CD14-positive monocyte (primary cell): Measurements from ENCODE around the gene DNAJC30. TPM values are rescaled to one million over a fixed set of nuclear protein-coding genes. Genes with fewer than 3 reads are reported as not detected.

Source experiments
- DNase-seq, 3 donors: peaks; one replicate each; pipeline ENCODE4 v3.0.0-alpha.2; 2011 to 2022
- H2AFZ ChIP-seq: 2 replicates; pipeline ENCODE4 v1.6.0; 2012; ENCODE audit warnings: mild to moderate bottlenecking, low read depth, low read length, inconsistent platforms; ENCODE audit not compliant: insufficient read depth, poor library complexity, severe bottlenecking
- H3K27ac ChIP-seq, 2 donors: 1 replicate in 1 of 2; 2 replicates in 1 of 2; pipeline ENCODE4 v1.5.1; 2012 to 2013; ENCODE audit warnings: low read length in 2 of 2, control low read depth in 1 of 2, inconsistent platforms in 1 of 2, low read depth in 1 of 2, mild to moderate bottlenecking in 1 of 2
- H3K27me3 ChIP-seq, 2 donors: one replicate each; pipeline versions ENCODE4 v1.6.0 to v1.6.1; 2011 to 2013; ENCODE audit warnings: low read length in 2 of 2; ENCODE audit not compliant: control insufficient read depth in 2 of 2, insufficient read depth in 2 of 2
- H3K36me3 ChIP-seq, 2 donors: replicated peaks in 1 of 2; 1 replicate in 1 of 2; 2 replicates in 1 of 2; pipeline versions ENCODE4 v1.5.1 to v1.6.1; 2012 to 2013; ENCODE audit warnings: low read length in 2 of 2, control low read depth in 1 of 2, inconsistent platforms in 1 of 2, mild to moderate bottlenecking in 1 of 2; ENCODE audit not compliant: insufficient read depth in 2 of 2, control insufficient read depth in 1 of 2
- H3K4me1 ChIP-seq, 2 donors: 1 replicate in 1 of 2; 2 replicates in 1 of 2; pipeline versions ENCODE4 v1.5.1 to v1.6.1; 2012 to 2013; ENCODE audit warnings: low read length in 2 of 2, control low read depth in 1 of 2, inconsistent platforms in 1 of 2, mild to moderate bottlenecking in 1 of 2, moderate library complexity in 1 of 2; ENCODE audit not compliant: insufficient read depth in 2 of 2, control insufficient read depth in 1 of 2
- H3K4me2 ChIP-seq: replicated peaks from 2 replicates; pipeline ENCODE3; 2012; ENCODE audit warnings: low read length, moderate library complexity, mild to moderate bottlenecking; ENCODE audit not compliant: poor library complexity, severe bottlenecking; ENCODE audit errors: extremely low read depth
- H3K4me3 ChIP-seq, 3 experiments: fragments of 200-600 bp in 1 of 3; sonication (generic) in 1 of 3; replicated peaks in 1 of 3; 1 replicate in 2 of 3; 2 replicates in 1 of 3; pipeline ENCODE4 v1.5.1; 2011 to 2013; ENCODE audit warnings: low read length in 3 of 3, mild to moderate bottlenecking in 3 of 3, control low read depth in 2 of 3, low read depth in 2 of 3, inconsistent platforms in 1 of 3, moderate library complexity in 1 of 3
- H3K79me2 ChIP-seq: 2 replicates; pipeline ENCODE4 v1.6.0; 2012; ENCODE audit warnings: mild to moderate bottlenecking, control low read depth, inconsistent platforms, low read length, moderate library complexity; ENCODE audit not compliant: insufficient read depth
- H3K9ac ChIP-seq: 2 replicates; pipeline ENCODE4 v1.6.0; 2017; ENCODE audit warnings: low read length, mild to moderate bottlenecking; ENCODE audit not compliant: insufficient read depth, poor library complexity, severe bottlenecking
- H3K9me3 ChIP-seq, 2 donors: replicated peaks in 1 of 2; 1 replicate in 1 of 2; 2 replicates in 1 of 2; pipeline versions ENCODE4 v1.5.1 to v1.6.1; 2012 to 2013; ENCODE audit warnings: low read length in 2 of 2, control low read depth in 1 of 2; ENCODE audit not compliant: control insufficient read depth in 1 of 2, insufficient read depth in 1 of 2
- H4K20me1 ChIP-seq: 2 replicates; pipeline ENCODE4 v1.6.0; 2012; ENCODE audit warnings: mild to moderate bottlenecking, low read length, control low read depth, moderate library complexity; ENCODE audit not compliant: insufficient read depth
- H3K27ac Mint-ChIP-seq, 7 donors: one replicate each; pipeline ENCODE4 v1.8.0; 2020; ENCODE audit warnings: mild to moderate bottlenecking in 7 of 7, mixed read lengths in 7 of 7, moderate library complexity in 6 of 7, inconsistent platforms in 2 of 7
- H3K27me3 Mint-ChIP-seq, 3 donors: one replicate each; pipeline ENCODE4 v1.8.0; 2021 to 2022; ENCODE audit warnings: low read depth in 3 of 3, mild to moderate bottlenecking in 3 of 3, mixed read lengths in 3 of 3, moderate library complexity in 3 of 3, inconsistent platforms in 1 of 3
- H3K36me3 Mint-ChIP-seq, 2 donors: one replicate each; pipeline ENCODE4 v1.8.0; 2020; ENCODE audit warnings: mixed read lengths in 2 of 2, inconsistent platforms in 1 of 2, mild to moderate bottlenecking in 1 of 2
- H3K4me1 Mint-ChIP-seq: one replicate; pipeline ENCODE4 v1.8.0; 2020; ENCODE audit warnings: mild to moderate bottlenecking, mixed read lengths
- H3K4me3 Mint-ChIP-seq, 2 donors: one replicate each; pipeline ENCODE4 v1.8.0; 2020; ENCODE audit warnings: mild to moderate bottlenecking in 2 of 2, mixed read lengths in 2 of 2, moderate library complexity in 1 of 2
- H3K9me3 Mint-ChIP-seq, 7 donors: one replicate each; pipeline ENCODE4 v1.8.0; 2020 to 2022; ENCODE audit warnings: mixed read lengths in 7 of 7, mild to moderate bottlenecking in 6 of 7, moderate library complexity in 6 of 7, inconsistent platforms in 2 of 7
- CTCF ChIP-seq: fragments of 200-600 bp; IDR thresholded peaks from one replicate; pipeline ENCODE4 v1.8.0; 2022; ENCODE audit warnings: antibody characterized with exemption, mild to moderate bottlenecking
- WGBS: methylation state at CpG from one replicate; pipeline ENCODE4 v1.1.5; 2013; ENCODE audit warnings: missing lambda C conversion rate; ENCODE audit not compliant: insufficient coverage; 5-methylcytosine and 5-hydroxymethylcytosine counted together
- intact Hi-C, 2 donors: fragments of 100-400 bp; cut with micrococcal nuclease; formaldehyde crosslinking; loops; one replicate each; pipeline versions ENCODE4 v1.15.0 to v1.15.1; 2023
- polyA plus RNA-seq, 3 donors: library from polyadenylated mRNA; depleted of rRNA in 1 of 3; unstranded in 2 of 3; stranded (reverse) in 1 of 3; fragments of 300-500 nt in 2 of 3; fragments of >200 nt in 1 of 3; fragmentation: Illumina TruSeq in 2 of 3; gene quantifications; 1 replicate in 2 of 3; 2 replicates in 1 of 3; pipeline ENCODE4 v1.2.3, GENCODE V29; 2012 to 2021

Gene DNAJC30
- polyA plus RNA-seq, 3 donors: 2.4 to 5.2 (median 3.2) TPM

DNA sequence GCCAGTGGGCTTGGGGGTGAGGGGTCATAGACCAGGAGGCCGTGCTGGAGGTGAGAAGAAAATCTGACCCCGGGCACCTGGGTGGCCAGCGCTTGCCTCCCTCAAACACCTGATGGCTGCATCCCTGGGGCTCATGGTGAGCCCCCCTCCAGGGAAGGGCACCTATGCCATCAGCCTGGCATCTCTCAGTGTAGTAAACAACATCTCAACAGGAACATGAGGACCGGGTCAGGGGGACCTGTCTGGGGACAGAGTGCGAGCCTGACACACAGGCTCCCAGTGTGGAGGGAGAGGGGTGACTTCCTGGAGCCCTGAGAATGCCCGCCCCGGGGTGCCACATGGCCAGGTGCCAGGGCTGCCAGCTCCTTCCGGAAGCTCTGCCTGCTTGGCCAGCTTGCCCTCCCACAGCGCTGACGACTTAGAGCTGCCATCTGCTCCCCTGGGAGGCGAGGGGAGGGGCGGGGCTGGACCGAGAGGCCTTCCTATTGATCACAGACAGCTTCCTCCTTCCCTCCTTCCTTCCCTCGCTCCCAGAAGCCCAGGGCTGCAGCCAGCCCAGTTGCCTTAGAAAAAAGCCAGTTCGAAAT, 23.9 kb upstream of the DNAJC30 start:
- peaks cover 6 to 87% of the 10 kb centered on the region in 2 donors for H3K27me3 ChIP-seq
- no peak for TF ChIP-seq CTCF
- no peak overlapping the region for H3K27ac ChIP-seq
- Mint-ChIP-seq H3K4me3 (peak overlapping the region in 1 of 2 donors; percentile 59), H3K36me3 (peaks cover 3 to 4% of the 10 kb centered on the region in 2 donors), H3K9me3 (peaks cover 0 to 26% (median 2%) of the 10 kb centered on the region in 7 donors), H3K27ac (peak overlapping the region in 2 of 7 donors; percentile 3 to 43), H3K27me3 (peaks cover 77 to 95% (median 94%) of the 10 kb centered on the region in 3 donors), H3K4me1 (peaks cover 20% of the 10 kb centered on the region)
- H2AFZ ChIP-seq: no peak overlapping the region
- H3K79me2 ChIP-seq: no peaks in the 10 kb centered on the region
- no peak overlapping the region for H3K9ac ChIP-seq
- intact Hi-C loops: no loop called here
- peak in 1 of 3 donors; percentile 29 for DNase-seq
- H3K36me3 ChIP-seq: no peaks in the 10 kb centered on the region
- no peaks in the 10 kb centered on the region for H4K20me1 ChIP-seq
- H3K4me1 ChIP-seq: peaks cover 6 to 9% of the 10 kb centered on the region in 2 donors
- no peak overlapping the region for H3K4me3 ChIP-seq
- 29% methylated on average over 9 of the region's 15 CpGs for WGBS
- H3K9me3 ChIP-seq: peaks cover 0 to 3% of the 10 kb centered on the region in 2 donors
- no peak overlapping the region for H3K4me2 ChIP-seq

GRCh38 chr7:73706126-73707044, 23.1 kb upstream of the DNAJC30 start:
- Histone ChIP-seq H3K9ac (no peak overlapping the region), H2AFZ (no peak overlapping the region), H3K79me2 (no peaks in the 10 kb centered on the region), H3K9me3 (peaks cover 0 to 3% of the 10 kb centered on the region in 2 donors), H3K4me1 (peaks cover 6 to 9% of the 10 kb centered on the region in 2 donors), H3K4me2 (no peak overlapping the region), H3K27ac (no peak overlapping the region), H3K36me3 (no peaks in the 10 kb centered on the region), H3K27me3 (peaks cover 6 to 86% of the 10 kb centered on the region in 2 donors), H4K20me1 (no peaks in the 10 kb centered on the region), H3K4me3 (no peak overlapping the region)
- H3K27me3 Mint-ChIP-seq: peaks cover 77 to 94% (median 94%) of the 10 kb centered on the region in 3 donors
- DNase-seq: peak in 1 of 3 donors; percentile 52
- peaks cover 27% of the 10 kb centered on the region for H3K4me1 Mint-ChIP-seq
- 51% methylated on average over 13 of the region's 25 CpGs for WGBS
- no peak for TF ChIP-seq CTCF
- H3K4me3 Mint-ChIP-seq: peak overlapping the region in 1 of 2 donors; percentile 72
- intact Hi-C loops: no loop called here
- H3K27ac Mint-ChIP-seq: peak overlapping the region in 4 of 7 donors; percentile 33 to 48 (median 40)
- peaks cover 0 to 26% (median 5%) of the 10 kb centered on the region in 7 donors for H3K9me3 Mint-ChIP-seq
- peaks cover 3 to 5% of the 10 kb centered on the region in 2 donors for H3K36me3 Mint-ChIP-seq
